ENCODE results near the gene FSTL4. TPM values are rescaled to one million over a fixed set of nuclear protein-coding genes. Genes with fewer than 3 reads are reported as not detected.

The FSTL4 gene
- total and polyA plus RNA-seq, 2 of the 13 experiments (the other 11 are each of a cell fraction or from before 2014, with no cell fraction given): 2.1 to 3.0 TPM

DNA sequence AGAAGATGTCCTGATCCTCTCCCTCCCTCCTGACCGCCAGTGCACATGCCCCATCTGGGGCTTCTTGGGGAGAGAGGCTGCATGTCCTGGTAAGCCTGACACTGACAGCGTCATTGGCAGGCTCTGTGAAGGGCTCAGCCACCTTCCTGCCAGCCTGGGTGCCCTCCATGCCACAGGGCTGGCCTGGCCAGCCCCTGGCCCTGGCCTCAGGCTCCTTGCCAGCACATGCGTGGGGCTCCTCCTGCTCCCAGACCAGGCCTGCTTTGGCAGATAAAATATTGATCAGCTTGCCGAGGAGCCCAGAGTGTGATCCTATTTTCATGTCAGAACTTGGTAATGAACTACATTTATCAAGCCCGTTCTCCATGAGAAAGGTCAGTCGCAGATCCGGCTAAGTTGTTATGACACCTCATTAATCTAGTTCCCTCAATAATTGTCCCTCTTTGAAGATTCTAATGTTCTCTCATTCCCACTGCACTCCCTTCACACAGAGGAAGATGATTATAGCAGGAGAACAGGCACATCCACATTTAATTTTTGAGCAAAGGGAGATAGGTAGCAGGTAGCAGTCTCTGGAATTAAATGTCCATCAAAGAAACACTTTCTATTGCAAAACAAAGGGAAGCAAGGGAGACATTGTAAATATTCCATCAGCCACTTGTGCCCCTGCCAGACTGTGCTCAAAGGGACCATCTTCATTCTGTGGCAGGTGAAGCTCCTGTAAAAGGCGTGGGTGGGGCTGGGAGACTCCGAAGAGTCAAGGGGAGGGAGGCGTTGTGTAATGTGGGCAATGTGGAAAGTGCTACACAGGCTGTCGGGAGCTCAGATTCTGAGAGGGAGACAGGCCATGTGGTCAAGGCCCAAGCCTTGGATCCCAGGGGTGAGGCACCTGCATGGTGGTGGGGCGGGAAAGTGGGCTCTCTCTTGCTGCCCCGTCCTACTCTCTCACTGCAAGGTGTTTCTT, 288.6 kb downstream of the FSTL4 start:
- Histone ChIP-seq H3K36me3 (replicated peaks in 1 of 2; ENCODE audit: control insufficient read depth in 1 of 2, insufficient read depth in 2 of 2, low read length in 2 of 2) (no peaks in the 10 kb centered on the region), H3K27ac (ENCODE audit: extremely low read length, insufficient read depth, low read length) (no peak overlapping the region), H2AFZ (ENCODE audit: low read length) (no peak overlapping the region), H3K4me2 (ENCODE audit: low read depth, low read length) (no peak overlapping the region), H3K4me3 (replicated peaks in 1 of 3; ENCODE audit: insufficient read depth in 1 of 3, low read depth in 2 of 3, low read length in 3 of 3) (no peak overlapping the region), H4K20me1 (ENCODE audit: insufficient read depth, low read length) (no peaks in the 10 kb centered on the region), H3K79me2 (ENCODE audit: insufficient read depth, low read length) (no peaks in the 10 kb centered on the region), H3K9me3 (ENCODE audit: low read length) (no peaks in the 10 kb centered on the region), H3K4me1 (ENCODE audit: insufficient read depth, low read length) (no peaks in the 10 kb centered on the region), H3K27me3 (ENCODE audit: control insufficient read depth in 1 of 2, insufficient read depth in 2 of 2, low read length in 2 of 2) (peaks cover 4 to 34% of the 10 kb centered on the region in 2 experiments; a peak in 3 of 5 replicates), H3K9ac (ENCODE audit: insufficient read depth, low read depth, low read length) (no peak overlapping the region)
- DNase-seq (ENCODE audit: low spot score) (no peak), FAIRE-seq (no peak), ATAC-seq (no peak)
- POLR2A ChIA-PET: no interaction called here
- in situ Hi-C loops (cut with HindIII; ENCODE audit: extremely low pct_ligation_motif_present, low pct_unique_long_range_greater_than_20kb): no loop called here
- 29% methylated on average over 8 of the region's 13 CpGs for WGBS (ENCODE audit: low lambda C conversion rate)
- intact Hi-C loops (cut with micrococcal nuclease; ENCODE audit: unreplicated experiment): no loop called here
- no TSS peak for BruUV-seq (replicated peaks)
- TF ChIP-seq SRF (IDR thresholded peaks at IDR 0.05; ENCODE audit: low read depth, low read length) (no peak), TCF12 (IDR thresholded peaks at IDR 0.05) (no peak), TCF12 (CRISPR knock-in tag; IDR thresholded peaks at IDR 0.05) (no peak)
- CTCF ChIA-PET (ENCODE audit: low intra/inter-chr PET ratio, low total read pairs): no interaction called here

DNA sequence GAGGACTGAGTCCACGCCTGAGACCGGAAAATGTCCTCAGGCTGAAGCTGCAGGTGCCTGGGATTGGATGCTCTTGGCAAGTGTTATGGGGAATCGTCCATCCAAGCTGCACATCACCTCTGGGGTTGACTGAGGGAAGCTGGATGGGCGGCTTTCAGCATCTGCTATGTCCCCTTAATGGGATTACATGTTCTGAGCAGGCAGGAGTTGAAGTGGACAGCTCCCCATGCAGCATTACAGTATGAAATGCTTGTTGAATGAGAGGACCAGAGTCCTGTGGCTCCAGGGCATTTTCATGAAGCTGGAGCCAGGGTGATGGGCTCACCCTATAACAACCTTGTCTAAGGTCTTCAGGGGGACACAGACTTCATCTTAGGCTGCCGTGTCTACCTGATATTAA, 289.6 kb downstream of the FSTL4 start:
- H3K79me2 ChIP-seq (ENCODE audit: insufficient read depth, low read length): no peaks in the 10 kb centered on the region
- H3K4me3 ChIP-seq (replicated peaks in 1 of 3; ENCODE audit: insufficient read depth in 1 of 3, low read depth in 2 of 3, low read length in 3 of 3): no peak overlapping the region
- no peaks in the 10 kb centered on the region for H3K9me3 ChIP-seq (ENCODE audit: low read length)
- FAIRE-seq (no peak), ATAC-seq (no peak), DNase-seq (ENCODE audit: low spot score) (no peak)
- in situ Hi-C loops (cut with HindIII; ENCODE audit: extremely low pct_ligation_motif_present, low pct_unique_long_range_greater_than_20kb): no loop called here
- CTCF ChIA-PET (ENCODE audit: low intra/inter-chr PET ratio, low total read pairs): no interaction called here
- no peak overlapping the region for H3K4me2 ChIP-seq (ENCODE audit: low read depth, low read length)
- intact Hi-C loops (cut with micrococcal nuclease; ENCODE audit: unreplicated experiment): no loop called here
- peaks cover 4 to 25% of the 10 kb centered on the region in 2 experiments; a peak in 2 of 5 replicates for H3K27me3 ChIP-seq (ENCODE audit: control insufficient read depth in 1 of 2, insufficient read depth in 2 of 2, low read length in 2 of 2)
- H3K9ac ChIP-seq (ENCODE audit: insufficient read depth, low read depth, low read length): no peak overlapping the region
- BruUV-seq (replicated peaks): no TSS peak
- H3K4me1 ChIP-seq (ENCODE audit: insufficient read depth, low read length): no peaks in the 10 kb centered on the region
- no peak overlapping the region for H3K27ac ChIP-seq (ENCODE audit: extremely low read length, insufficient read depth, low read length)
- no peak for TF ChIP-seq SMARCC2 (IDR thresholded peaks at IDR 0.05)
- no peak for TF ChIP-seq ZNF501 (CRISPR knock-in tag; IDR thresholded peaks at IDR 0.05)
- 100% methylated on average over 1 of the region's 5 CpGs for WGBS (ENCODE audit: low lambda C conversion rate)
- no peak overlapping the region for H2AFZ ChIP-seq (ENCODE audit: low read length)
- H4K20me1 ChIP-seq (ENCODE audit: insufficient read depth, low read length): no peaks in the 10 kb centered on the region
- H3K36me3 ChIP-seq (replicated peaks in 1 of 2; ENCODE audit: control insufficient read depth in 1 of 2, insufficient read depth in 2 of 2, low read length in 2 of 2): no peaks in the 10 kb centered on the region
- POLR2A ChIA-PET: no interaction called here

Measured in HepG2 (cell line).